Glutamatergic neuron (in vitro differentiated cells): ENCODE data around the gene PHTF2. TPM values are rescaled to one million over a fixed set of nuclear protein-coding genes. Genes with fewer than 3 reads are reported as not detected.

Experiments
- DNase-seq: peaks from one replicate; pipeline ENCODE4 v3.0.0; 2022
- H3K27ac Mint-ChIP-seq: one replicate; pipeline ENCODE4 v1.8.0; 2020; ENCODE audit warnings: mild to moderate bottlenecking, mixed read lengths, inconsistent platforms; ENCODE audit not compliant: unreplicated experiment
- H3K27me3 Mint-ChIP-seq: one replicate; pipeline ENCODE4 v1.8.0; 2020; ENCODE audit warnings: mild to moderate bottlenecking, moderate library complexity, mixed read lengths, inconsistent platforms; ENCODE audit not compliant: unreplicated experiment
- H3K36me3 Mint-ChIP-seq: one replicate; pipeline ENCODE4 v1.8.0; 2020; ENCODE audit warnings: mild to moderate bottlenecking, mixed read lengths, inconsistent platforms; ENCODE audit not compliant: unreplicated experiment
- H3K4me1 Mint-ChIP-seq: one replicate; pipeline ENCODE4 v1.8.0; 2020; ENCODE audit warnings: mild to moderate bottlenecking, low read depth, mixed read lengths, inconsistent platforms; ENCODE audit not compliant: unreplicated experiment
- H3K4me3 Mint-ChIP-seq: one replicate; pipeline ENCODE4 v1.8.0; 2020; ENCODE audit warnings: mild to moderate bottlenecking, mixed read lengths, inconsistent platforms; ENCODE audit not compliant: unreplicated experiment
- H3K9me3 Mint-ChIP-seq: one replicate; pipeline ENCODE4 v1.8.0; 2020; ENCODE audit warnings: mild to moderate bottlenecking, moderate library complexity, mixed read lengths, inconsistent platforms; ENCODE audit not compliant: unreplicated experiment
- total RNA-seq: library from RNA; stranded (reverse); fragmentation: NEBNext Ultra II Directional; extraction: Animal tissue kit (Norgen Biotek cat#: 25700); gene quantifications from one replicate; pipeline ENCODE4 v1.2.1, GENCODE V29; 2021; ENCODE audit not compliant: unreplicated experiment
- TF ChIP-seq, protein P1 (sequence below): fragments of 200-600 bp; sonication (generic); IDR thresholded peaks from one replicate; pipeline ENCODE4 v1.5.0; 2021; ENCODE audit not compliant: partially characterized antibody, unreplicated experiment

PHTF2 gene
- total RNA-seq, 1 donor from 2014 or later, result 15.1 TPM

DNA sequence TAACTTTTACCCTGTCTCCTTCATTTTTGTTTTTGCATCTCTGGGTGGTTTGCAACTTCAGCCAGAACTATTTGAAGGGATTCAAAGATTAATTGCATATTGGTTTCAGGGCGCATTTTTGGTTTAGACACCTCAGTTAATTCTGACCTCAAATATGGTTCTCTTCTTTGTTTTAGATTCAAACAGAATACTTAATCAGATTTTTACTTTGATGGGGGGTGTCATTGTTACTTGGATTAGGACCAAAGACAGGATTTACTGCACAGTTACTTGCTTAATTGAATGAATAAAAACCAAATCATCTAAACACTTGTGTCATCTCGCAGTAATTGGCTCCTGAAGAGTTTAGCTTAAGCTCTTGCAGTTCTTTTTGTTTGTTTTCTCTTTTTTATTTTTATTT, 100.9 kb downstream of the PHTF2 start:
- Mint-ChIP-seq H3K4me1 (no peaks in the 10 kb centered on the region), H3K9me3 (peaks cover 2% of the 10 kb centered on the region), H3K36me3 (no peaks in the 10 kb centered on the region), H3K4me3 (no peak overlapping the region), H3K27me3 (no peaks in the 10 kb centered on the region), H3K27ac (no peak overlapping the region)
- TF ChIP-seq, protein P1, sequence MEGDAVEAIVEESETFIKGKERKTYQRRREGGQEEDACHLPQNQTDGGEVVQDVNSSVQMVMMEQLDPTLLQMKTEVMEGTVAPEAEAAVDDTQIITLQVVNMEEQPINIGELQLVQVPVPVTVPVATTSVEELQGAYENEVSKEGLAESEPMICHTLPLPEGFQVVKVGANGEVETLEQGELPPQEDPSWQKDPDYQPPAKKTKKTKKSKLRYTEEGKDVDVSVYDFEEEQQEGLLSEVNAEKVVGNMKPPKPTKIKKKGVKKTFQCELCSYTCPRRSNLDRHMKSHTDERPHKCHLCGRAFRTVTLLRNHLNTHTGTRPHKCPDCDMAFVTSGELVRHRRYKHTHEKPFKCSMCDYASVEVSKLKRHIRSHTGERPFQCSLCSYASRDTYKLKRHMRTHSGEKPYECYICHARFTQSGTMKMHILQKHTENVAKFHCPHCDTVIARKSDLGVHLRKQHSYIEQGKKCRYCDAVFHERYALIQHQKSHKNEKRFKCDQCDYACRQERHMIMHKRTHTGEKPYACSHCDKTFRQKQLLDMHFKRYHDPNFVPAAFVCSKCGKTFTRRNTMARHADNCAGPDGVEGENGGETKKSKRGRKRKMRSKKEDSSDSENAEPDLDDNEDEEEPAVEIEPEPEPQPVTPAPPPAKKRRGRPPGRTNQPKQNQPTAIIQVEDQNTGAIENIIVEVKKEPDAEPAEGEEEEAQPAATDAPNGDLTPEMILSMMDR, result no peak
- no peak for DNase-seq

DNA sequence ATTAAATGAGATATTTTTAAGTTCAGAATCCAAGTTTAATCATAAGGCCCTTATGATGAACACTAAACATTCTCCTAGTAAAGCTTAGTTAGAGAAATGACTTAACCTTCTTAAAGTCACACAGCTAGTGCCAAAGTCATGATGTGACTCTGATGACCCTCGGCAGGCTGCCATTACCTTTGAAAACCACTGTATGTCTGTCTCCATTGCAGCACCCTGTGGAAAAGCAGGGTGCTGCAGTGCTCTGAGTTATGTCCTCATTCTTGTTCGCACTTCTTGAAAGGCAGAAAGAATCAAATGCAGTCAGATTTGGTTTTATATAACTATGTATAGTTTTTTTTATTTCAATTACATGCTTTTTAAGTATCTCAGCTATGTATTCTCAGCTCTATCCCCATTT, 105.0 kb downstream of the PHTF2 start:
- Mint-ChIP-seq H3K4me1 (peaks cover 3% of the 10 kb centered on the region), H3K9me3 (peaks cover 2% of the 10 kb centered on the region), H3K4me3 (no peak overlapping the region), H3K27ac (no peak overlapping the region), H3K27me3 (no peaks in the 10 kb centered on the region), H3K36me3 (no peaks in the 10 kb centered on the region)
- no peak for DNase-seq
- TF ChIP-seq, protein P1, result no peak

DNA sequence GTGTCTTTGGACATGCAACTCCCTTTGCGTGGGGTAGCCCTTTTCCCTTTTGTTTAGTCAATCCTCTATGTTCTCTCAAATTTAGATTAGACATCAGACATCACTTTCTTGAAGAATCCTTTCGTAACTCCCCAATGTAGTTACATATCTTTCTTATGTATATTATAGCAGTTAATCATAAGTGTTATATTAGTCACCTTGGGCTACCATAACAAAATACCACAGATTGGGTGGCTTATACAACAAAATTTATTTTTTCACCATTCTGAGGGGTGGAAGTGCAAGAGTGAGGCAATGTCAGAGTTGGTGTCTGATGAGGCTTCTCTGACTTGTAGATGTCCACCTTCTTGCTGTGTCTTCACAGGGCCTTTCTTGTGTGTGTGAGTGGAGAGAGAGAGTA, 105.7 kb downstream of the PHTF2 start:
- Mint-ChIP-seq H3K4me1 (peaks cover 3% of the 10 kb centered on the region), H3K27ac (no peak overlapping the region), H3K36me3 (no peaks in the 10 kb centered on the region), H3K4me3 (no peak overlapping the region), H3K27me3 (no peaks in the 10 kb centered on the region), H3K9me3 (peaks cover 2% of the 10 kb centered on the region)
- DNase-seq, result no peak
- TF ChIP-seq, protein P1, result no peak

DNA sequence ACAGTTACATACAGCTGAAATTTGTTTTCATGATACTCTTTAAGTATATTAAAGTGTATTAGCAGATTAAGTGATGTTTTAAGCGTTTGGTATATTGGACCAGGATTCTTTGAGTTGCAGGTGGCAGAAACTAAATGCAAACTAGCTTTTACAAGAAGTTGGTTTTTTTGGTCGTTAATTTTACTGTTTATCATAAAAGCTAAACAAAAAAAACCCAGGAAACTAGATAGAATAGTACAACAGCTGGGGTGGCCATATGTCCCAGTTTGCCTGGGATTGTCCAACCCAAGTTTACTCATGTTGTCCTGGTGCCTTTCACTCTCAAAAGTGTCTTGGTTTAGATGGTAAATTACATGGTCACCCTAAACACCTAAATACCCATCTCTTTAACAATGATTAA, 108.7 kb downstream of the PHTF2 start:
- TF ChIP-seq, protein P1, result no peak
- H3K4me3 Mint-ChIP-seq, result no peak overlapping the region
- no peak overlapping the region for H3K27ac Mint-ChIP-seq
- DNase-seq, result no peak
- H3K36me3 Mint-ChIP-seq, result no peaks in the 10 kb centered on the region
- peaks cover 3% of the 10 kb centered on the region for H3K4me1 Mint-ChIP-seq
- peaks cover 2% of the 10 kb centered on the region for H3K9me3 Mint-ChIP-seq
- H3K27me3 Mint-ChIP-seq, result no peaks in the 10 kb centered on the region

DNA sequence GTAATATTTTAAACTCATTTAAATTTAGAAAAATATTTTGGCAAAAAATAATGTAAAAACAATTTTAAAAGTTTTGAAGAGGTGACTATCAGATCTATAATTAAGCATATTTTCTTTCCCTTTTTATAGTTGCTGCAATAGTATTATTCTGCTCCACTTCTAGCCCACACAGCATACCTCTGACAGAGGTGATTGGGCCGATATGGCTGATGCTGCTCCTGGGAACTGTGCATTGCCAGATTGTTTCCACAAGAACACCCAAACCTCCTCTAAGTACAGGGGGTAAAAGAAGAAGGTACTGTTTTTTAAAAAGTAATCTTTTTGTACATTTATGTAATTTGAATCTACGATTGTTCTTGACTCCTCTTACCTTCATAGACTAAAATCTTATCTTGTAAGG, 110.1 kb downstream of the PHTF2 start:
- no peak overlapping the region for H3K4me3 Mint-ChIP-seq
- H3K27me3 Mint-ChIP-seq, result no peaks in the 10 kb centered on the region
- no peaks in the 10 kb centered on the region for H3K36me3 Mint-ChIP-seq
- peaks cover 3% of the 10 kb centered on the region for H3K4me1 Mint-ChIP-seq
- no peak overlapping the region for H3K27ac Mint-ChIP-seq
- TF ChIP-seq, protein P1, result no peak
- no peak for DNase-seq
- H3K9me3 Mint-ChIP-seq, result peaks cover 2% of the 10 kb centered on the region
